Bronchial epithelial cell (primary cell): Measurements from ENCODE around the gene SERTAD3. TPM values are rescaled to one million over a fixed set of nuclear protein-coding genes. Genes with fewer than 3 reads are reported as not detected.

ENCODE experiments used
- DNase-seq: peaks from one replicate; pipeline ENCODE4 v3.0.0-alpha.2; 2010; ENCODE audit warnings: low read depth
- FAIRE-seq: peaks from 2 replicates; lab custom pipeline; 2011; peaks lifted over from hg19 to GRCh38; lab: Jason Lieb, UNC
- H3K27me3 ChIP-seq: 2 replicates; pipeline ENCODE4 v1.5.1; 2011; ENCODE audit warnings: low read length; ENCODE audit not compliant: control insufficient read depth, insufficient read depth
- H3K36me3 ChIP-seq: 2 replicates; pipeline ENCODE4 v1.5.1; 2011; ENCODE audit warnings: low read length; ENCODE audit not compliant: control insufficient read depth, insufficient read depth
- H3K4me3 ChIP-seq: 2 replicates; pipeline ENCODE4 v1.5.1; 2011; ENCODE audit warnings: mild to moderate bottlenecking, low read depth, low read length, control low read depth
- CTCF ChIP-seq: IDR thresholded peaks from 2 replicates; pipeline ENCODE4 v1.5.1; 2011; ENCODE audit warnings: mild to moderate bottlenecking, moderate library complexity, low read length, control low read depth, inconsistent platforms; ENCODE audit not compliant: insufficient read depth, severe bottlenecking
- total RNA-seq: library from RNA; depleted of rRNA; stranded (reverse); fragments of >200 nt; gene quantifications from 2 replicates; pipeline ENCODE4 v1.2.1, GENCODE V29; 2014

Gene SERTAD3
- total RNA-seq, 1 donor from 2014 or later = 23.2 TPM

GRCh38 chr19:40474737-40475136, 30.6 kb upstream of the SERTAD3 start:
- DNase-seq (no peak), FAIRE-seq (no peak)
- TF ChIP-seq CTCF = no peak
- Histone ChIP-seq H3K36me3 (no peaks in the 10 kb centered on the region), H3K27me3 (no peaks in the 10 kb centered on the region), H3K4me3 (no peak overlapping the region)

GRCh38 chr19:40472516-40472915, 28.4 kb upstream of the SERTAD3 start:
- Histone ChIP-seq H3K4me3 (no peak overlapping the region), H3K36me3 (no peaks in the 10 kb centered on the region), H3K27me3 (no peaks in the 10 kb centered on the region)
- FAIRE-seq (no peak), DNase-seq (no peak)
- TF ChIP-seq CTCF = no peak

GRCh38 chr19:40471111-40471510, 27.0 kb upstream of the SERTAD3 start:
- FAIRE-seq = no peak

GRCh38 chr19:40469011-40469410, 24.9 kb upstream of the SERTAD3 start:
- no peak for TF ChIP-seq CTCF
- no peaks in the 10 kb centered on the region for H3K36me3 ChIP-seq
- DNase-seq (no peak), FAIRE-seq (no peak)
- H3K27me3 ChIP-seq = peaks cover 2% of the 10 kb centered on the region
- no peak overlapping the region for H3K4me3 ChIP-seq

More at GRCh38 chr19:40471111-40471510, 27.0 kb upstream of the SERTAD3 start:
- Histone ChIP-seq H3K4me3 (no peak overlapping the region), H3K36me3 (no peaks in the 10 kb centered on the region), H3K27me3 (peaks cover 2% of the 10 kb centered on the region)
- no peak for DNase-seq
- TF ChIP-seq CTCF = no peak

- Histone ChIP-seq H3K4me3 (peak within 1 kb of the TSS; percentile 37), H3K36me3 (no peaks in the 10 kb centered on the region), H3K27me3 (peaks cover 2% of the 10 kb centered on the region)
- DNase-seq = no peak
- TF ChIP-seq CTCF = no peak
- no peak for FAIRE-seq
Measured at GRCh38 chr19:40466985-40467734, 23.0 kb upstream of the SERTAD3 start, which contains the start of gene SPTBN4. SPTBN4 (plus strand) TSS chr19:40467001; CDS start chr19:40472622, 5,621 bp downstream.
